Mononuclear cell (primary cell): ENCODE measurements around the gene GRIN3A. TPM values are rescaled to one million over a fixed set of nuclear protein-coding genes. Genes with fewer than 3 reads are reported as not detected.
"Not testable (repeated sequence)": the region's sequence is repeated elsewhere in the genome, so short reads cannot be mapped to it uniquely, and the experiment has no call there.

ENCODE experiments used
- H3K27me3 ChIP-seq: 2 replicates; pipeline ENCODE4 v1.6.0; 2011; ENCODE audit warnings: low read length, control low read depth; ENCODE audit not compliant: insufficient read depth
- H3K4me1 ChIP-seq: 2 replicates; pipeline ENCODE4 v1.5.1; 2011; ENCODE audit warnings: mild to moderate bottlenecking, low read length, control low read depth; ENCODE audit not compliant: insufficient read depth
- H3K4me3 ChIP-seq: 2 replicates; pipeline ENCODE4 v1.5.1; 2011; ENCODE audit warnings: mild to moderate bottlenecking, low read length, moderate library complexity
- H3K9me3 ChIP-seq: 2 replicates; pipeline ENCODE4 v1.5.1; 2011; ENCODE audit warnings: low read depth, mild to moderate bottlenecking, control low read depth, low read length
- total RNA-seq: library from RNA; depleted of rRNA; stranded (reverse); fragments of >200 nt; gene quantifications from one replicate; pipeline ENCODE4 v1.2.3, GENCODE V29; 2012

The GRIN3A gene
- not detected for total RNA-seq

DNA sequence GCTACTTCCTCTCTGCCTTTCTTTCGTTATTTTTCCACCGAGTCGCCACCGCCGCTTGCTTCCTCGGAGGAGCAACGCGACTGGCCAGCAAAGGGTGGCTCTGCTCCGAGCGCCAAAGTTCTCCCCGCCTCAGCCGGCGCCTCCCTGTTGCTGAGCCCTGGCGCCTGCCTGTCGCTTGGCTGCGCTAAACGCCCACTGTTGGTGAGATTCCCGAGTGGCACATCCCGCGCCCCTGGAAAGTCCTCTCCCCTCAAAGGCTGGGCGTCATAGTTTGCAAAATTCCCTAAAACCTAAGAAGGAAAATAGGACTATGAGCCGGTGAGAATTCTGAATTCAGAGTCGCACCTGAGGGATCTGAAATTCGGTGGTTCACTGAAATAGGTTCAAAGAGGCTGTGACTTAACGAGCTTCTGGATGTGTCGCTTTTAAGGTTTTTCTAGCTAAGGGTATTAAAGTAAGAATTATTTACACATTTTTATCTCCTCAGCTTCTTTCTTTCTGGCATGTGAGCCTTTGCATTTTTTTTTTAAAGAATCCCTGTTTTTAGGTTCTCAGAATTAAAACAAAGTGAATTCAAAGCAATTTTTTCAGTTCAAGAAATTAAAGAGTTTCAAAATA, at the start of gene GRIN3A:
GRIN3A (minus strand) TSS at position 82 of the 618 bp plus-strand sequence. CDS start 668 bp downstream, outside the sequence.
- no peaks in the 10 kb centered on the region for H3K9me3 ChIP-seq
- peaks cover 71% of the 10 kb centered on the region for H3K27me3 ChIP-seq
- no peaks in the 10 kb centered on the region for H3K4me1 ChIP-seq
- no peak within 1 kb of the TSS for H3K4me3 ChIP-seq

DNA sequence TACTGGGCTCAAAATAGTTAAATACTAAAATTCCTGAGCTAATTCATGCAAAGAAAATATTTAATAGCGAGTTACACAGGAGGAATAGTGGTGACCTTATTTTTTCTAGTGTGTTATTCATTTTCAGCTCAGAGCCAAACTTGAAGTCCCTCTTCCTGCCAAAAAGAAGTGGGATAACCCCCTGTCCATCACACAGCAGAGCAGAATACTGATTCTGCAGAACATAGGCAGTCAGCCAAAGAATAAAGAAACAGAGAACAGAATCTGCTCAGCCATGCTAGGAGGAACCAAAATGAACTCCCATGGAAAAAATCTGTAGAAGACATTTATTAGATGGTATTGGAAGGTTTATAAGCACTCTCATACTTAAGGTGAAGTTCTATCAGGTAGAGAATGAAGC, 49.4 kb upstream of the GRIN3A start:
- Histone ChIP-seq H3K4me1 (no peaks in the 10 kb centered on the region), H3K9me3 (no peaks in the 10 kb centered on the region), H3K27me3 (no peaks in the 10 kb centered on the region), H3K4me3 (no peak overlapping the region)

DNA sequence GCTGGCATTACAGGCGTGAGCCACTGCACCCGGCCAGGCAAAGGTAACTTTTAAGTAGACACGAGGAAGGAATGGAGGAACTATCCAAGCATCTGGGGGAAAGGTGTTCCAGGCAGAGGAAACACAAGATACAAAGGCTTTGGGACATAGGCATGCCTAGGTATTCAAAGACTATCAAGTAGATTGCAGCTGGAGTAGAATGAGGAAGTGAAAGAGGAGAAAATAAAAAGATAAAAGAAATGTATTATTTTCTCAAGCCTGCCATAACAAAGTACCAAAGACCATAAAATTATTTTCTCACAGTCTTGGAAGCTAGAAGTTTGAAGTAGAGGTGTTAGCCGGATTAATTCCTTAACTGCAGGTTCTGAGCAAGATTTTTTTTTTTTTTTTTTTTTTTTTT, 39.9 kb upstream of the GRIN3A start:
- H3K4me3 ChIP-seq: no peak overlapping the region
- H3K9me3 ChIP-seq: no peaks in the 10 kb centered on the region
- no peaks in the 10 kb centered on the region for H3K27me3 ChIP-seq
- no peaks in the 10 kb centered on the region for H3K4me1 ChIP-seq

DNA sequence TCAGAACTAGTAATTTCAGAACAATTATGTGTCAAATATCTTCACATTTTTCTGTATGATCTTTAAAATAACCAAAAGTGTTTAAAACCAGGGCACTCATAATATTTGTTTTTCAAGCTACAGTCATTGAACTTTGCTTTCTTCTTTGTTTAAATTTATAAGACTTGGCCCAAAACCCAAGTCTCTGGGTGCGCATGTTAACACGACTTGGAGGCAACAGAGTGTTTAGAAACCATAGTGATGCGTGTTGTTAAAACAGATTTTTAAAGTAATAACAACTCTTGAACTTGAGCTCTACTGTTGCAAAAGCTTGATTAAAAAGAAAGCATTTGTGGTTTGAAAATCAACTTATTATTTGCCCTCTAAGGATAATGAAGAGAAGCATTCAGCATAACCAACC, 26.0 kb upstream of the GRIN3A start:
- Histone ChIP-seq H3K4me1 (no peaks in the 10 kb centered on the region), H3K4me3 (no peak overlapping the region), H3K9me3 (no peaks in the 10 kb centered on the region), H3K27me3 (no peaks in the 10 kb centered on the region)

DNA sequence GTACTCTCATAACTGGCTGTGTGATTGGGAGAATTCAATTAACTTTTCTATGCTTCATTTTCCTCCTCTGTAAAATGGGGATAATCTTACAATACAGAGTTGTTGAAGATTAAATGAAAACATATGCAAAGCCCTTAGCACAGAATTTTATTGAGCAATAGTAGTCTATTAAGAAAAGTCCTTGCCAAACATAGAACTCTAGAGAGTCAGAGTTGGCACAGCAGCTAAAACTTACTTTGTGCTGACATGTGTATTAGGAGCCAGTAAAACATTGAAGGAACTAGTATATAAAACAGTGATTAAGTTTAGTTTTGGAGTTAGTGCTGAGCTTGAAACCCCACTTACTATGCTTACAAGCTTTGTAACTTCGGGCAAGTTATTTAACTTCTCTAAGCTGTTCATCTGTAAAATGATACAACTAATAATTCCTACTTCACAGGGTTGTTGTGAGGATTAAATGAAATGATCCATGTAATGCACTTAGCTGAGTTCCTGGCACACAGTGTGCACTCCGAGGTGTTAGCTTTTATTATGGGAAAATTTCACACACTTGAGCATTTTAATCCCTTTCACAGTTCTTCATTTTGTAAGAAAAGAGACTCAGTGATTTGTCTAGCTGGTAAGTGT, 20.0 kb upstream of the GRIN3A start:
- H3K4me1 ChIP-seq: no peaks in the 10 kb centered on the region
- H3K9me3 ChIP-seq: no peaks in the 10 kb centered on the region
- no peaks in the 10 kb centered on the region for H3K27me3 ChIP-seq

DNA sequence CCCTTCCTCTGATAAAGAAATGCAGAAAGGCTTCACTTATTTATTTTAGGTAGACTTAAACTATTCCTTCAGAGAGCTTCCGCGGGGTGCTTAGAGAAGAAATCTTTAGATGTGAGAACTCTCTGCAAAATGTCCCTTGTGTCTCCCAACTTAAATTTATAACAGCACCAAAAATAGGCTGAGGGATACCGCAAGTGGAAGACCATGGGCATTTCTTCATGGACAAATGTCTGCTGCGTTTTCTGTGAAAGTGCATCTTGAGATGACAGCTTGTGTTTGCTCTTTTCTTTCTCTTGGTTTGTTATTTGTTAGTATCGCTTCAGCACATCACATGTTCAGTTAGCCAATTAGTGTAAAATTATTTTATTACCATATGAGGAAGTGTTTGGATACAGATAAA, 15.3 kb upstream of the GRIN3A start:
- Histone ChIP-seq H3K4me1 (no peaks in the 10 kb centered on the region), H3K4me3 (no peak overlapping the region), H3K9me3 (no peaks in the 10 kb centered on the region), H3K27me3 (no peaks in the 10 kb centered on the region)

More for the DNA sequence above, 20.0 kb upstream of the GRIN3A start:
- no peak overlapping the region for H3K4me3 ChIP-seq

DNA sequence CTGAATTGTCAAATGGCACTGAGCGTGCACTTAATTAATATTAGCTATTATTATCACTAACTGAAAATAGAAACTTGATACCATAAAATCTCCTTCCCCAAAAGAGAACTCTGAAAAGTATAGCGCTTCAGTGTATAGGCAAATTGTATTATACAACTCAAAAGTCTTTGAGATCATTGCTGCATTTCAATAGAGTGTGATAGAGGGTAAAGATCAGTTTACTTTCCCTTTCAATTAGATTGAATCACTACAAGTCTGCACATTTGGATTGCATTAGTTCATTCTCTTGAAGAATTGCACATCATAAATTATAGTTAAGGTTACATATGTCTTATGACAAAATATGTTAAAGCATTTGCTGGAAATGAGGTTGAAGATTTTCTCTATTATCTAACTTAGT, 13.4 kb upstream of the GRIN3A start:
- no peaks in the 10 kb centered on the region for H3K4me1 ChIP-seq
- no peak overlapping the region for H3K4me3 ChIP-seq
- H3K9me3 ChIP-seq: no peaks in the 10 kb centered on the region
- H3K27me3 ChIP-seq: no peaks in the 10 kb centered on the region

DNA sequence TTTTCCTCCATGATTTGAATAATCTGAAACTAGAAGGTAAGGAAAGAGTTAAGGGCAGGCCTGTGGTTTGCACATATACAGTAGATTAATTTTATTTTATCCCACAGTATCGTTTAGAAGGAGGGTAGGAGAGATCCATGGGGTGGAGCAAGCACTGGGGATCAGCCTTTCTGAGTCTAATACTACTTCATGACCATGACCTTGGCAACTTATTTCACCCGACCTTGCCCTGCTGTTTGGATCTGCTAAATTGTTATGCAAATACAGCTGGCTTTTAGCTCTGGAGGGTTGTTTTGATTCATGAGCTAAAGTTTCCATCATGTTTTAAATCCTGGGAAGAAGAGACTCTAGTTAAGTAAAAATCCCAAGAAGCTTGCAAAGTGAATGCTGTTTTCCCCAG, 864 bp upstream of the GRIN3A start:
- Histone ChIP-seq H3K4me1 (no peaks in the 10 kb centered on the region), H3K27me3 (peaks cover 68% of the 10 kb centered on the region), H3K9me3 (no peaks in the 10 kb centered on the region), H3K4me3 (no peak overlapping the region)

DNA sequence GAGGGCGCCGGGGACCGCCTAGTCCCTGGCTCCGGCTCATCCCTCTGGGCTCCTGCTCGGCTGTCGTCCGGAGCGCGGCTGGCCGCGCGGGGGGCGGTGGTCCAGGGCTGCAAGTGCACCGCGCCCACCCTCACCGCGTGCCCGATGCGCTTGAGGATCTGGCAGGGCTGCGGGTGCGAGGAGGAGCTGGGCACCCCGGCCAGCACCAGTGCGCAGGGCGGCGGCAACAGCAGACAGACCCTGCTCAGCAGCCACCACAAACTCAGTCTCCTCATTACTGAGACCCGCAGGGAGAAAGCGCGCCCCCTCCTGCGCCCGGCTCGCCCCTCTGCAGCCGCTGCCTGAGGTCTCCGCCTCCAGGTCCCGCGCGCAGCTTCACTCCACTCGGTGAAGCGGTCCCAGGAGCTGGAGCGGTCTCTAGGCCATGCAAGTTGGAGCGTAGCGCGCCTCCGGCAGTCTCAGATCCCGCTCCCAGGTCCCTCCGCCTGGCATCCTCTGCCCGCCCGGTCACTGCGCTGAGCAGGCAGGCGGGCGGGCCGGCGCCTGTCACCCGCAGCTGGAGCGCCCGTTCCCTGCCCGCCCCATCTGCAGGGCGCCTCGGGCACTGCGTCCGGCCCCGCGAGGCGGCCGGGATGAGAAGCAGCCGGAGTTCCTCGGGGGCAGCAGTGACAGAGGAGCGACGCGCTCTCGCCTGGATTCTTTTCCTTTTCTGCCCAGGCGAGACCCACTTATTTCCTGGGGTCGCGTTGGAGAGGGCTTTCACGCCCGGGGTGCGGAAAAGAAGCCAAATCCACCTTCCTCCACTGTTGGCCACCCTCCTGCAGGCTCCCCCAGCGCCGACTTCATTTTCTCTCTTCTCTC, 512 bp downstream of the GRIN3A start:
- Histone ChIP-seq H3K9me3 (no peaks in the 10 kb centered on the region), H3K4me1 (no peaks in the 10 kb centered on the region), H3K4me3 (no peak overlapping the region), H3K27me3 (peaks cover 71% of the 10 kb centered on the region)

DNA sequence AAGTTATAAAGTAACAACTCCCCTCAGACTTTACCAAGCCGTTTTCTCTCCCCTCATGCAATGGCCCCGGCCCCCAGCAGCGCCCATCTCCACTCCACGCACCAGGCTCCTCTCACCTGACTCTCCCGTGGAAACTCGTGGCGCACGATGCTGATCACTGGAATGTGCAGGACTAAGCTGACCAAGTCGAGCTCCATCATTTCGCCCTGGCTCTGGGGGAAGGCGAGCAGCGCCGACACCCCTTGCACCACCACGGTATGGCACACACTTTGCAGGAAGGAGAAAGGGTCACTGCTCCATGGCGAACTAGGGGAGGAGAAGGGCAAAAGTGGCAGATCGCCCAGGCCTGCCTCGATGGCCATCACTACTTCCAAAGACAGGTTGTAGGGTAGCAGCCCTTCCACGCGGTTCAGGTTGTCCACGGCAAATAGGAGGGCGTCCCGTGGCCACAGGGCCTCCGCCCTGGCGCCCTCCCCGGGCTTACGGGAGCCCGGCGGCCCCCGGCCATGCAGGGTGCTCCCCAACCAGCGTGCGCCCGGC, 1.2 kb downstream of the GRIN3A start:
- H3K27me3 ChIP-seq: peaks cover 71% of the 10 kb centered on the region
- no peaks in the 10 kb centered on the region for H3K9me3 ChIP-seq

DNA sequence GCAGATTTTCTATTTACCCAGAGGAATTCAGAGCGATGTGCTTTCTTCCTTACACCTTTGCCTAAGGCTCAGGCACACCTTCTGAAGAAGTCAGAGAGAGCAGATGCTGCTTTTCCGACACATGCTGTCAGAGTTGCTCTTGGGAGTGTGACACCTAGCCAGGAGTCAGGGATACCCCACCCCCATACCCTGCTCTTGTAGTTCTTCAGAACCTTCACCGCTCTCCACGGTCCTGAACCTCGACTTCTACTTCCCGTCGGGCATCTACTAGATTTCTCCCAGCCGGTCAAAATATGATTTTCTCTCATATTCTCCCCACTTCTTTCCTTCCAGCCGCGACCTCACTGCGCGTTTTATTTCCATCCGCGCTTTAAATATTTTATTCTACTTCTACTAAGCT, 1.7 kb downstream of the GRIN3A start:
- Histone ChIP-seq H3K9me3 (no peaks in the 10 kb centered on the region), H3K4me3 (no peak overlapping the region), H3K27me3 (peaks cover 66% of the 10 kb centered on the region), H3K4me1 (no peaks in the 10 kb centered on the region)

More for the DNA sequence above, 1.2 kb downstream of the GRIN3A start:
- H3K4me3 ChIP-seq: no peak overlapping the region
- H3K4me1 ChIP-seq: no peaks in the 10 kb centered on the region

DNA sequence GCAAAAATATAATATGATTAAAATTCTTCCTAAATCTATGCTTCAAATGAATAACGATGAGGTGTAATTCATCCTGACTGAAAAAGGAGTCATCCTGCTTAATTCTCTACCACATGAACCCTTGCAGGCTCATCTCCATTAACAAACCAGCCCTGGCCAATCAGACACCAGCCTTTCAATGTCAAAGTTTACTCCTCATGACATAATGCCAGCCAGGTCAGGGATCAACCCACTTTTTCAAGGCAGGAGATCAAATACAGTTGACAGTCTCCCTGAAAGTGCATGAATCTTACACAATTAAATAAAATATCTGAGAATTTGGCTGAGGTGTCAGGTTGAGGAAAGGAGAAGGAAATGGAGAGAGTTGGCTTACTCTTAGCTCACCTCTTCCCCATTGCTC, 7.0 kb downstream of the GRIN3A start:
- H3K27me3 ChIP-seq: peaks cover 18% of the 10 kb centered on the region
- H3K4me3 ChIP-seq: no peak overlapping the region
- no peaks in the 10 kb centered on the region for H3K9me3 ChIP-seq
- H3K4me1 ChIP-seq: no peaks in the 10 kb centered on the region

DNA sequence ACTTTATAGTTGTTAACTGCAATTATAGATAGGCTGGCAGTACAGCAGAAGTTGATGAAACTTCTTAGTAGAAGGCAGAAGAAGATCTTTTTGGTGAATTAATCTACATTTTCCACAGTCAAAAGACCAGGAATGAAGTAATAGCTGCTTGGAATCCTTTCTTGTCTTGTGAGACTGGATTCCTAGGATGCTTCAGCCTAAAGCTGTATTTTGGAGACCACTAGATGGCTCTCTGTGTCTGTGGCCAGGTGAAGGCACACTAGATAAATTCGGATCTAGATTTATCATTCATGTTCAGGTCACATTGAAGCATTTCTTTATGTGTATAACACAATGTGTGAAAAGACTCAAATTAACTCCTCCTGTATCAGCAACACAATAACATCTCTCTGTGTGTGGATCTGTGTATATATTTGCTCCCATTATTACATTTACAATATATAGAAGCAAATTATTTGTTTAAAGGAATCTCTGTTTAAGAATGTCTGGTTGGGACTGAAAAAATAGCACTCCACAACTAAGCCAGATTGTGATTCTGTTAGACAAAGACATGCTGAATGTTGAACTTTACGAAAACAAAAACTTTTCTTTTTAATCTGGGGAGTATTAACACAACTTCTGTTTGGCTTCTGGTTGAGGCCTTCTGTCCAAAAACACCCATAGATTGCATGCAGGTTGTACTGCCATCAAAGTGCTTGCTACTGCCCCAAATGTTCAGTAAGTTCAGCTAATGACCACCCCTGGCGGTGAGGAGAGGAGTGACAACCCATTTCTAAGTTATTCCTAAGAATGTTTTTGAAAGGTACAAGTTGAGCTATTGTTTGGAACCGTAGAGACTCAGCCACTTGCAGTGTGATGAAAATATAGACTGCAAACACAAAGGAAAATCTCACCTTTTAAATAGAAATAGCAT, 10.6 kb downstream of the GRIN3A start:
- no peaks in the 10 kb centered on the region for H3K27me3 ChIP-seq
- no peaks in the 10 kb centered on the region for H3K4me1 ChIP-seq
- H3K4me3 ChIP-seq: no peak overlapping the region
- H3K9me3 ChIP-seq: no peaks in the 10 kb centered on the region

DNA sequence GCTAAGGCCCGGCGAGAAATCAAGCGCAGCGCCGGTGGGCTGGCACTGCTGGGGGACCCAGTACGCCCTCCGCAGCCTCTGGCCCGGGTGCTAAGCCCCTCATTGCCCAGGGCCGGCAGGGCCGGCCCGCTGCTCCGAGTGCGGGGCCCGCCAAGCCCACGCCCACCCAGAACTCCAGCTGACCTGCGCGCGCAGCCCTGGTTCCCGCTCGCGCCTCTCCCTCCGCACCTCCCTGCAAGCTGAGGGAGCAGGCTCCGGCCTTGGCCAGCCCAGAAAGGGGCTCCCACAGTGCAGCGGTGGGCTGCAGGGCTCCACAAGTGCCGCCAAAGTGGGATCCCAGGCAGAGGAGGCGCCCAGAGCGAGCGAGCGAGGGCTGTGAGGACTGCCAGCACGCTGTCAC, 14.2 kb downstream of the GRIN3A start:
- not testable (repeated sequence) for H3K9me3 ChIP-seq, H3K4me3 ChIP-seq, H3K27me3 ChIP-seq, H3K4me1 ChIP-seq
